Lung (tissue), 12 donors: Measurements from ENCODE around the gene DCAF15. TPM values are rescaled to one million over a fixed set of nuclear protein-coding genes. Genes with fewer than 3 reads are reported as not detected.

Experiments used
- ATAC-seq: fragments of 200-7000 bp; cut with Tn5 transposase; one replicate; pipeline ENCODE4 v1.9.1; 2020; ENCODE audit warnings: moderate number of reproducible peaks; ENCODE audit not compliant: insufficient read depth, low FRiP score
- DNase-seq, 3 donors: peaks; one replicate each; pipeline ENCODE4 v3.0.0-alpha.2; 2013 to 2017
- H3K27ac ChIP-seq, 2 donors: one replicate each; pipeline ENCODE4 v1.5.1; 2013; ENCODE audit warnings: mild to moderate bottlenecking in 2 of 2, moderate library complexity in 2 of 2, control low read depth in 1 of 2, inconsistent platforms in 1 of 2, low read depth in 1 of 2, low read length in 1 of 2
- H3K27me3 ChIP-seq, 3 donors: one replicate each; pipeline ENCODE4 v1.5.1; 2013; ENCODE audit warnings: low read length in 2 of 3; ENCODE audit not compliant: control insufficient read depth in 3 of 3, insufficient read depth in 3 of 3
- H3K36me3 ChIP-seq, 4 donors: one replicate each; pipeline ENCODE4 v1.5.1; 2013; ENCODE audit warnings: low read length in 4 of 4, mild to moderate bottlenecking in 1 of 4, moderate library complexity in 1 of 4; ENCODE audit not compliant: control insufficient read depth in 4 of 4, insufficient read depth in 4 of 4
- H3K4me1 ChIP-seq, 5 donors: one replicate each; pipeline ENCODE4 v1.5.1; 2013; ENCODE audit warnings: low read length in 5 of 5, mild to moderate bottlenecking in 2 of 5, moderate library complexity in 1 of 5; ENCODE audit not compliant: control insufficient read depth in 5 of 5, insufficient read depth in 5 of 5
- H3K4me3 ChIP-seq: one replicate; pipeline ENCODE4 v1.5.1; 2013; ENCODE audit warnings: mild to moderate bottlenecking, control low read depth, moderate library complexity
- H3K9ac ChIP-seq, 2 donors: one replicate each; pipeline ENCODE4 v1.5.1; 2013; ENCODE audit warnings: low read length in 2 of 2, control low read depth in 1 of 2; ENCODE audit not compliant: insufficient read depth in 1 of 2
- H3K9me3 ChIP-seq, 4 donors: one replicate each; pipeline ENCODE4 v1.5.1; 2013; ENCODE audit warnings: low read length in 3 of 4, mild to moderate bottlenecking in 1 of 4, moderate library complexity in 1 of 4; ENCODE audit not compliant: control insufficient read depth in 4 of 4, insufficient read depth in 3 of 4
- WGBS, 2 donors: extraction: QIAGEN DNeasy Blood & Tissue Kit; methylation state at CpG; one replicate each; pipeline ENCODE4 v1.1.7; 2013; 5-methylcytosine and 5-hydroxymethylcytosine counted together
- polyA plus RNA-seq, 2 donors: library from polyadenylated mRNA; stranded (reverse); fragments of 200-250 nt; gene quantifications; one replicate each; pipeline ENCODE4 v1.2.1, GENCODE V29; 2013
- total RNA-seq, 2 donors: library from RNA; depleted of rRNA in 1 of 2; stranded (reverse); fragments of >200 nt in 1 of 2; gene quantifications; one replicate each; pipeline ENCODE4 v1.2.1, GENCODE V29; 2014 to 2021
- TF ChIP-seq, protein P1 (sequence below): IDR thresholded peaks from 2 replicates; pipeline ENCODE4 v1.5.1; 2012; ENCODE audit warnings: mild to moderate bottlenecking; ENCODE audit errors: control extremely low read depth, extremely low read depth
- donor health status: control.
- donor health status: control.
- donor health status: Bipolar disorder and iron deficiency.
- donor health status: healthy.
- donor health status: DM: yes; HTN: yes; CAD: no.

DCAF15 gene
- total and polyA plus RNA-seq, 4 donors: 13.8 to 56.1 (median 33.4) TPM

- DNase-seq (no peak), ATAC-seq (no peak)
- no peak overlapping the region for H3K4me3 ChIP-seq
- no peak overlapping the region for H3K27ac ChIP-seq
- no peaks in the 10 kb centered on the region for H3K4me1 ChIP-seq
- TF ChIP-seq, protein P1, sequence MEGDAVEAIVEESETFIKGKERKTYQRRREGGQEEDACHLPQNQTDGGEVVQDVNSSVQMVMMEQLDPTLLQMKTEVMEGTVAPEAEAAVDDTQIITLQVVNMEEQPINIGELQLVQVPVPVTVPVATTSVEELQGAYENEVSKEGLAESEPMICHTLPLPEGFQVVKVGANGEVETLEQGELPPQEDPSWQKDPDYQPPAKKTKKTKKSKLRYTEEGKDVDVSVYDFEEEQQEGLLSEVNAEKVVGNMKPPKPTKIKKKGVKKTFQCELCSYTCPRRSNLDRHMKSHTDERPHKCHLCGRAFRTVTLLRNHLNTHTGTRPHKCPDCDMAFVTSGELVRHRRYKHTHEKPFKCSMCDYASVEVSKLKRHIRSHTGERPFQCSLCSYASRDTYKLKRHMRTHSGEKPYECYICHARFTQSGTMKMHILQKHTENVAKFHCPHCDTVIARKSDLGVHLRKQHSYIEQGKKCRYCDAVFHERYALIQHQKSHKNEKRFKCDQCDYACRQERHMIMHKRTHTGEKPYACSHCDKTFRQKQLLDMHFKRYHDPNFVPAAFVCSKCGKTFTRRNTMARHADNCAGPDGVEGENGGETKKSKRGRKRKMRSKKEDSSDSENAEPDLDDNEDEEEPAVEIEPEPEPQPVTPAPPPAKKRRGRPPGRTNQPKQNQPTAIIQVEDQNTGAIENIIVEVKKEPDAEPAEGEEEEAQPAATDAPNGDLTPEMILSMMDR: no peak
- peaks cover 3 to 35% (median 7%) of the 10 kb centered on the region in 4 donors for H3K36me3 ChIP-seq
- no peak overlapping the region for H3K9ac ChIP-seq
- 96 to 97% methylated on average over 17 of the region's 17 CpGs for WGBS, 2 donors
- no peaks in the 10 kb centered on the region for H3K27me3 ChIP-seq
- no peaks in the 10 kb centered on the region for H3K9me3 ChIP-seq
Observed at GRCh38 chr19:13913352-13913751, 39.0 kb upstream of the DCAF15 start.

GRCh38 chr19:13914777-13915176 lies 37.5 kb upstream of the DCAF15 start:
- Histone ChIP-seq H3K36me3 (peaks cover 3 to 42% (median 7%) of the 10 kb centered on the region in 4 donors), H3K9me3 (no peaks in the 10 kb centered on the region), H3K9ac (no peak overlapping the region), H3K4me3 (no peak overlapping the region), H3K27me3 (no peaks in the 10 kb centered on the region), H3K4me1 (no peaks in the 10 kb centered on the region), H3K27ac (no peak overlapping the region)
- TF ChIP-seq, protein P1: no peak
- WGBS, 2 donors: 80 to 91% methylated on average over 3 of the region's 3 CpGs
- ATAC-seq (no peak), DNase-seq (no peak)

DNA sequence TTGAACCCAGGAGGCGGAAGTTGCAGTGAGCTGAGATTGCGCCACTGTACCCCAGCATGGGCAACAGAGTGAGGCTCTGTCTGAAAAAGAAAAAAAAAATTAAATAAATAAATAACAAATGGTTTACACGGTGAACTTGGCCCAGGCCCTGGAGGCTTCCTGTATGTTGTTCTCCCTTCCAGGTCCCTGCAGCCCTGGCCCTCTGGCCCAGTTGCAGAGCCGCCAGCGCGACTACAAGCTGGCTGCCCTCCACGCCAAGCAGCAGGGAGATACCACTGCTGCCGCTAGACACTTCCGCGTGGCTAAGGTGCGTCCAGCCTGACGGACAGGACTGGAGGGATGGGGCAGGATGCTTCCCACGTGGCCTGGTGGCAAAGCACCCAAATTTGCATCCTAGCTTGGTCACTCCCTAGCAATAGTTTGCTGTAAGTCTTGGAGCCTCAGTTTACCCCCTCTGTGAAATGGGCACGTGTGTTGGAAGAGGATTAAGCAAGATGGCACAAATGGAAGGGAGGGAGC lies 34.4 kb upstream of the DCAF15 start:
- Histone ChIP-seq H3K9me3 (peaks cover 0 to 6% (median 0%) of the 10 kb centered on the region in 4 donors), H3K36me3 (peaks cover 7 to 47% (median 21%) of the 10 kb centered on the region in 4 donors), H3K4me3 (no peak overlapping the region), H3K9ac (no peak overlapping the region), H3K4me1 (no peaks in the 10 kb centered on the region), H3K27ac (no peak overlapping the region), H3K27me3 (no peaks in the 10 kb centered on the region)
- WGBS, 2 donors: 69 to 73% methylated on average over 14 of the region's 14 CpGs
- TF ChIP-seq, protein P1: no peak
- no peak for DNase-seq
- no peak for ATAC-seq

- H3K27me3 ChIP-seq: no peaks in the 10 kb centered on the region
- H3K4me3 ChIP-seq: no peak overlapping the region
- no peak for DNase-seq
- TF ChIP-seq, protein P1: no peak
- no peak for ATAC-seq
- H3K4me1 ChIP-seq: no peaks in the 10 kb centered on the region
- no peak overlapping the region for H3K9ac ChIP-seq
- H3K27ac ChIP-seq: no peak overlapping the region
- peaks cover 0 to 6% (median 0%) of the 10 kb centered on the region in 4 donors for H3K9me3 ChIP-seq
- peaks cover 7 to 48% (median 18%) of the 10 kb centered on the region in 4 donors for H3K36me3 ChIP-seq
- WGBS, 2 donors: 92 to 94% methylated on average over 34 of the region's 34 CpGs
Observed at GRCh38 chr19:13918726-13919411, 33.4 kb upstream of the DCAF15 start.
